DLD1 (cell line): Measurements from ENCODE around the gene RGS8.

Experiments used
- in situ Hi-C: cut with HindIII; loops from 2 replicates; pipeline ENCODE4 v1.10.0; 2017; ENCODE audit warnings: low sequenced_read_pairs

The RGS8 gene

GRCh38 chr1:182684116-182684828 is at the start of gene RGS8:
Gene RGS8 (minus strand): TSS chr1:182684587. CDS start chr1:182669649, 14,938 bp downstream.
- in situ Hi-C loops: no loop called here

GRCh38 chr1:182731852-182732575 is 47.6 kb upstream of the RGS8 start:
- in situ Hi-C loops: no loop called here

GRCh38 chr1:182726912-182727311 is 42.5 kb upstream of the RGS8 start:
- in situ Hi-C loops: no loop called here

GRCh38 chr1:182725259-182726255 is 41.2 kb upstream of the RGS8 start:
- in situ Hi-C loops: no loop called here

- in situ Hi-C loops: no loop called here
These were observed 39.8 kb upstream of the RGS8 start for GRCh38 chr1:182724215-182724614.

GRCh38 chr1:182723200-182723599 is 38.8 kb upstream of the RGS8 start:
- in situ Hi-C loops: no loop called here

- in situ Hi-C loops: no loop called here
These were observed 37.1 kb upstream of the RGS8 start for GRCh38 chr1:182721525-182721924.

GRCh38 chr1:182720463-182720862 is 36.1 kb upstream of the RGS8 start:
- in situ Hi-C loops: no loop called here

GRCh38 chr1:182719553-182719952 is 35.2 kb upstream of the RGS8 start:
- in situ Hi-C loops: no loop called here

- in situ Hi-C loops: no loop called here
These were observed 33.9 kb upstream of the RGS8 start for GRCh38 chr1:182718311-182718710.

- in situ Hi-C loops: no loop called here
These were observed 32.6 kb upstream of the RGS8 start for GRCh38 chr1:182716740-182717720.

- in situ Hi-C loops: no loop called here
These were observed 31.1 kb upstream of the RGS8 start for GRCh38 chr1:182715531-182715930.

GRCh38 chr1:182714546-182714945 is 30.2 kb upstream of the RGS8 start:
- in situ Hi-C loops: no loop called here

GRCh38 chr1:182713939-182714338 is 29.6 kb upstream of the RGS8 start:
- in situ Hi-C loops: no loop called here

- in situ Hi-C loops: no loop called here
These were observed 29.1 kb upstream of the RGS8 start for GRCh38 chr1:182713492-182713891.

GRCh38 chr1:182709855-182710254 is 25.5 kb upstream of the RGS8 start:
- in situ Hi-C loops: no loop called here

GRCh38 chr1:182709225-182709764 is 24.9 kb upstream of the RGS8 start:
- in situ Hi-C loops: no loop called here

GRCh38 chr1:182707122-182707521 is 22.7 kb upstream of the RGS8 start:
- in situ Hi-C loops: no loop called here

- in situ Hi-C loops: no loop called here
These were observed 20.3 kb upstream of the RGS8 start for GRCh38 chr1:182704677-182705076.

- in situ Hi-C loops: no loop called here
These were observed 19.2 kb upstream of the RGS8 start for GRCh38 chr1:182703539-182703938.
